ENCODE data around the gene TNF. TPM values are rescaled to one million over a fixed set of nuclear protein-coding genes. Genes with fewer than 3 reads are reported as not detected.
A peak's percentile ranks its signal among the peaks of the same experiment; 100 is the strongest.

Gene TNF
- total and polyA plus RNA-seq, 2 donors from 2014 or later = 0.69 to 5.4 TPM

GRCh38 chr6:31573239-31574105, 1.9 kb upstream of the TNF start:
- intact Hi-C loops (cut with DNase I) = no loop called here
- Histone ChIP-seq H3K4me1 (ENCODE audit: control insufficient read depth in 2 of 3, insufficient read depth in 2 of 3, low read depth in 1 of 3, low read length in 3 of 3) (no peaks in the 10 kb centered on the region), H3K27ac (ENCODE audit: low read depth in 2 of 2, low read length in 2 of 2) (no peak overlapping the region), H3K9ac (ENCODE audit: low read length in 3 of 3) (no peak overlapping the region), H3K9me3 (ENCODE audit: control insufficient read depth in 2 of 3, insufficient read depth in 1 of 3, low read length in 3 of 3) (no peaks in the 10 kb centered on the region), H3K36me3 (ENCODE audit: control insufficient read depth in 2 of 3, insufficient read depth in 3 of 3, low read length in 3 of 3) (no peaks in the 10 kb centered on the region), H3K4me3 (ENCODE audit: low read length in 3 of 3) (no peak overlapping the region), H3K27me3 (ENCODE audit: control insufficient read depth, insufficient read depth, low read length) (no peaks in the 10 kb centered on the region)
- DNase-seq (no peak), FAIRE-seq (no peak)
- no peak for TF ChIP-seq CTCF (IDR thresholded peaks at IDR 0.05; ENCODE audit: borderline replicate concordance, extremely low read depth, insufficient read depth)

GRCh38 chr6:31574106-31575061, 981 bp upstream of the TNF start:
- intact Hi-C loops (cut with DNase I) = no loop called here
- Histone ChIP-seq H3K9ac (ENCODE audit: low read length in 3 of 3) (no peak overlapping the region), H3K27me3 (ENCODE audit: control insufficient read depth, insufficient read depth, low read length) (no peaks in the 10 kb centered on the region), H3K36me3 (ENCODE audit: control insufficient read depth in 2 of 3, insufficient read depth in 3 of 3, low read length in 3 of 3) (no peaks in the 10 kb centered on the region), H3K4me3 (ENCODE audit: low read length in 3 of 3) (no peak overlapping the region), H3K27ac (ENCODE audit: low read depth in 2 of 2, low read length in 2 of 2) (no peak overlapping the region), H3K9me3 (ENCODE audit: control insufficient read depth in 2 of 3, insufficient read depth in 1 of 3, low read length in 3 of 3) (no peaks in the 10 kb centered on the region), H3K4me1 (ENCODE audit: control insufficient read depth in 2 of 3, insufficient read depth in 2 of 3, low read depth in 1 of 3, low read length in 3 of 3) (no peaks in the 10 kb centered on the region)
- no peak for DNase-seq
- no peak for FAIRE-seq
- TF ChIP-seq CTCF (IDR thresholded peaks at IDR 0.05; ENCODE audit: borderline replicate concordance, extremely low read depth, insufficient read depth) = no peak

- FAIRE-seq = no peak
- Histone ChIP-seq H3K9ac (ENCODE audit: low read length in 3 of 3) (no peak overlapping the region), H3K4me3 (ENCODE audit: low read length in 3 of 3) (peak overlapping the region in 2 of 3 donors; percentile 36 to 37), H3K27me3 (ENCODE audit: control insufficient read depth, insufficient read depth, low read length) (no peaks in the 10 kb centered on the region), H3K27ac (ENCODE audit: low read depth in 2 of 2, low read length in 2 of 2) (no peak overlapping the region), H3K36me3 (ENCODE audit: control insufficient read depth in 2 of 3, insufficient read depth in 3 of 3, low read length in 3 of 3) (no peaks in the 10 kb centered on the region), H3K4me1 (ENCODE audit: control insufficient read depth in 2 of 3, insufficient read depth in 2 of 3, low read depth in 1 of 3, low read length in 3 of 3) (peaks cover 0 to 5% (median 2%) of the 10 kb centered on the region in 3 donors), H3K9me3 (ENCODE audit: control insufficient read depth in 2 of 3, insufficient read depth in 1 of 3, low read length in 3 of 3) (no peaks in the 10 kb centered on the region)
- TF ChIP-seq CTCF (IDR thresholded peaks at IDR 0.05; ENCODE audit: borderline replicate concordance, extremely low read depth, insufficient read depth) = no peak
- intact Hi-C loops (cut with DNase I) = no loop called here
- no peak for DNase-seq
Observed at GRCh38 chr6:31575952-31576685, 754 bp downstream of the TNF start.

All from kidney (tissue), 14 donors.